Tibial nerve (tissue), 4 donors: Measurements from ENCODE around the gene EFNA5. TPM values are rescaled to one million over a fixed set of nuclear protein-coding genes. Genes with fewer than 3 reads are reported as not detected.

Experiments
- DNase-seq, 2 donors: peaks; one replicate each; pipeline ENCODE4 v3.0.0-alpha.2; 2019; ENCODE audit warnings: low spot score in 2 of 2
- H3K27ac ChIP-seq, 4 donors: fragments of 200-600 bp; sonication (generic) in 3 of 4; one replicate each; pipeline ENCODE4 v1.5.1; 2017 to 2019; ENCODE audit warnings: mild to moderate bottlenecking in 1 of 4
- H3K27me3 ChIP-seq, 2 donors: fragments of 200-600 bp; sonication (generic) in 1 of 2; one replicate each; pipeline versions ENCODE4 v1.5.1 to v1.6.0; 2017 to 2019
- H3K36me3 ChIP-seq, 3 donors: fragments of 200-600 bp; sonication (generic); one replicate each; pipeline ENCODE4 v1.5.1; 2018 to 2019
- H3K4me1 ChIP-seq, 4 donors: fragments of 200-600 bp; sonication (generic) in 3 of 4; one replicate each; pipeline ENCODE4 v1.5.1; 2017 to 2019
- H3K4me3 ChIP-seq, 4 donors: fragments of 200-600 bp; sonication (generic) in 3 of 4; one replicate each; pipeline ENCODE4 v1.5.1; 2017 to 2019; ENCODE audit warnings: mild to moderate bottlenecking in 1 of 4, moderate library complexity in 1 of 4
- H3K9me3 ChIP-seq, 4 donors: fragments of 200-600 bp; sonication (generic) in 3 of 4; one replicate each; pipeline ENCODE4 v1.5.1; 2017 to 2019
- EP300 ChIP-seq, 2 donors: sonication (generic); formaldehyde crosslinking; IDR thresholded peaks; one replicate each; pipeline ENCODE4 v1.6.1; 2017; ENCODE audit warnings: antibody characterized with exemption in 2 of 2, mild to moderate bottlenecking in 1 of 2
- POLR2A ChIP-seq, 2 donors: fragments of 450-650 bp; IDR thresholded peaks; one replicate each; pipeline ENCODE4 v1.6.1; 2017; ENCODE audit warnings: antibody characterized with exemption in 2 of 2, mild to moderate bottlenecking in 2 of 2, moderate library complexity in 2 of 2
- WGBS, 2 donors: methylation state at CpG; one replicate each; pipeline ENCODE4 v1.1.5; 2018; 5-methylcytosine and 5-hydroxymethylcytosine counted together
- total RNA-seq, 4 donors: library from RNA; depleted of rRNA; stranded (reverse); fragments of >200 nt; gene quantifications; one replicate each; pipeline ENCODE4 v1.1.0, GENCODE V29; 2016
- TF ChIP-seq, protein P1 (sequence below), 5 experiments: fragments of 200-600 bp in 3 of 5; fragments of 450-650 bp in 2 of 5; sonication (generic) in 3 of 5; IDR thresholded peaks; one replicate each; pipeline ENCODE4 v1.5.1; 2016 to 2019; ENCODE audit warnings: antibody characterized with exemption in 5 of 5, mild to moderate bottlenecking in 3 of 5, moderate library complexity in 2 of 5

Gene EFNA5
- total RNA-seq, 4 donors from 2014 or later = 6.3 to 10.2 (median 6.9) TPM

DNA sequence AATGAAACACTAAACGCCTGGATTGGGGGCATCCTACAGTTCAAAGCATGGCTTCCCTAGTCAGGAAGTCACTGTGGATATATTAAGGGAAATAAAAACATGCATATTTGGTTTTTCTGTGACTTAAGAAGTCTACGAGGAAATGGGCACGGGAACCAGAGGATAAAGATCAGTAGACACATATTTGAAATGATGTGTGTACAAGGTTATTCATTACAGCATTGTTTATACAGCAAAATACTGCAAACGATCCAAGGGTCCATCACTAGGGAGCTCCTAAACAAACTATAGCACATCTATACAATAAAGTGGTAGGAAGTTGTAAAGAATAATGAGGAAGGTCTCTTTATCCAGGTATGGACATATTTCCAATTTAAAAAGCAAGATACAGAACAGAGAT is 71.8 kb downstream of the EFNA5 start:
- no peak for DNase-seq
- TF ChIP-seq EP300 (IDR thresholded peaks at IDR 0.05) (no peak), POLR2A (IDR thresholded peaks at IDR 0.05) (no peak)
- TF ChIP-seq, protein P1, sequence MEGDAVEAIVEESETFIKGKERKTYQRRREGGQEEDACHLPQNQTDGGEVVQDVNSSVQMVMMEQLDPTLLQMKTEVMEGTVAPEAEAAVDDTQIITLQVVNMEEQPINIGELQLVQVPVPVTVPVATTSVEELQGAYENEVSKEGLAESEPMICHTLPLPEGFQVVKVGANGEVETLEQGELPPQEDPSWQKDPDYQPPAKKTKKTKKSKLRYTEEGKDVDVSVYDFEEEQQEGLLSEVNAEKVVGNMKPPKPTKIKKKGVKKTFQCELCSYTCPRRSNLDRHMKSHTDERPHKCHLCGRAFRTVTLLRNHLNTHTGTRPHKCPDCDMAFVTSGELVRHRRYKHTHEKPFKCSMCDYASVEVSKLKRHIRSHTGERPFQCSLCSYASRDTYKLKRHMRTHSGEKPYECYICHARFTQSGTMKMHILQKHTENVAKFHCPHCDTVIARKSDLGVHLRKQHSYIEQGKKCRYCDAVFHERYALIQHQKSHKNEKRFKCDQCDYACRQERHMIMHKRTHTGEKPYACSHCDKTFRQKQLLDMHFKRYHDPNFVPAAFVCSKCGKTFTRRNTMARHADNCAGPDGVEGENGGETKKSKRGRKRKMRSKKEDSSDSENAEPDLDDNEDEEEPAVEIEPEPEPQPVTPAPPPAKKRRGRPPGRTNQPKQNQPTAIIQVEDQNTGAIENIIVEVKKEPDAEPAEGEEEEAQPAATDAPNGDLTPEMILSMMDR (IDR thresholded peaks at IDR 0.05) = no peak
- no peaks in the 10 kb centered on the region for H3K36me3 ChIP-seq
- H3K4me1 ChIP-seq = peaks cover 0 to 16% (median 2%) of the 10 kb centered on the region in 4 donors
- H3K9me3 ChIP-seq = no peaks in the 10 kb centered on the region
- no peak overlapping the region for H3K4me3 ChIP-seq
- no peak overlapping the region for H3K27ac ChIP-seq
- no peaks in the 10 kb centered on the region for H3K27me3 ChIP-seq
- 63 to 64% methylated on average over 4 of the region's 4 CpGs for WGBS, 2 donors

DNA sequence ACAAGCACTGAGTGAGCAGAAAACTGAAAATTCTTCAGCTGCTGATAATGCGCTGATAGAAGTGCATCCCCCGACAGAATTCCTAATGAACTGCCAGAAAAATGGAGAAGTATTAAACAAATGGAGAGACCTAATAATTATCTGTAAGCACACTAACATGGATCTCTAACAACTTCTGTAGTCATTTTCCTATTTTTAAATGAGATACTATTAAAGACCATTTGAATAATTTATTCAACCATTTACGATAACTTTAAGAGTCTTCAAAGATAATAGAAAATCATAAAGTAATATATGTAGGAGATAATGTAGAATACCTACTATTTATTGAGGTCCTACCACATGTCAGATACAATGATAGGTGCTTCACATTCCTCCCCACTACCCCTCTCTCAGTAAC is 72.9 kb downstream of the EFNA5 start:
- Histone ChIP-seq H3K27ac (no peak overlapping the region), H3K9me3 (no peaks in the 10 kb centered on the region), H3K36me3 (no peaks in the 10 kb centered on the region), H3K4me3 (no peak overlapping the region), H3K4me1 (peaks cover 0 to 21% (median 3%) of the 10 kb centered on the region in 4 donors), H3K27me3 (no peaks in the 10 kb centered on the region)
- WGBS, 2 donors = 87 to 95% methylated on average over 3 of the region's 3 CpGs
- TF ChIP-seq EP300 (IDR thresholded peaks at IDR 0.05) = no peak
- TF ChIP-seq POLR2A (IDR thresholded peaks at IDR 0.05) = no peak
- TF ChIP-seq, protein P1 (IDR thresholded peaks at IDR 0.05) = no peak
- DNase-seq = no peak

DNA sequence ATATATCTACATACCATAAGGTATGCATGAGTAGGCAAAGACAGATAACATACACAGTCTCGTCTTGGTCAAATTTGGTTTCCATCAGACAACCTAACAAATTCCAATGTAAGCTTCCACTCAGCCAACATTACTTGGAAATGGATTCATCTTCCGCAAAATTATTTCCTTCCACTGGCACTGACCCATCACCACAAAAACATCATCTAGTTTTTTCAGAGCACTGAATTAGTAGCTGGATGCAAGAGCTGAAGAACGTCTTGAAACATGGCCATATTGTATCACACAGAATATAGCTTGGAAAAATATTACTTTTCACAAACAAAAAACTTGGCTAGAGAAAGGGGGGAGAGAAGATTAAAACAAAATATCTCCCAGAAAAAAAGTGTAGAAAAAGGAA is 73.5 kb downstream of the EFNA5 start:
- Histone ChIP-seq H3K4me3 (no peak overlapping the region), H3K36me3 (no peaks in the 10 kb centered on the region), H3K27ac (no peak overlapping the region), H3K4me1 (peaks cover 0 to 22% (median 3%) of the 10 kb centered on the region in 4 donors), H3K27me3 (no peaks in the 10 kb centered on the region), H3K9me3 (no peaks in the 10 kb centered on the region)
- WGBS, 2 donors = 62 to 71% methylated on average over 3 of the region's 3 CpGs
- TF ChIP-seq POLR2A (IDR thresholded peaks at IDR 0.05) (no peak), EP300 (IDR thresholded peaks at IDR 0.05) (no peak)
- TF ChIP-seq, protein P1 (IDR thresholded peaks at IDR 0.05) = no peak
- DNase-seq = no peak

DNA sequence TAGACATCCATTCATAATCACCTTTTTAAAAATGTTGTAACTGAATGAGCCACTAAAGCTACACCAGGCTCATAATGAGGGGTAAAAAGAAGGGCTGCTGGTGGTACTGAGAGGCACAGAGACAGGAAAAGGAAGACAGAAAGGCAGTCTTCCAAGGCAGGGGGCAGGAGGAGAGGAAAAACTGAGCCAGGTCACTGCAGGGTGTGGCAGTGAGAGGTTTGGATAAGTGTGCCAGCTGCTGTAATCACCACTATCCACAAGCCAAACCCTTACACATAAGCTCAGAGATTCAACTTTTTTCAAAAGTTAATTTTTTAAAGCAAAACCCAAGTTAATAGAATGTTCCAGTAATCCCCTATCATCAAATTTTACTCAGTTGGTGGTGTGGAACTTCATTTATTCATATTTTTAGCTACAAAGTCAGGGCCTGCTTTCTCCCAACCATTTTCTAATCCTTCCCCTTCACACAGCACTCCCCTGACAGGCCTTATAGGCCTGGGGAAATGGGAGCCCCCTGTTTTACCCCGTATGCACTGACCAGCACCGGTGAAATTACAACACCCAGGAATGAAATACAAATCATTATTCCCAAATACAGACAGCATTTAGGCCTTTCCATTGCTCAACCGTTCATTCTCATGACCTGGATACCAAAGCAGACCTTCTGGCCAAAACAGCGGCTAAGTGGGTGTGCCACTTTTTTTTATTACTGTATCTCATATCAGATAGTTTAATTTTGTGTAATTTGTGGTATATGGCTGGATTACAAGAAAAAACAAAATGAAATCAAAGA is 76.3 kb downstream of the EFNA5 start:
- no peaks in the 10 kb centered on the region for H3K9me3 ChIP-seq
- H3K36me3 ChIP-seq = no peaks in the 10 kb centered on the region
- 73 to 78% methylated on average over 4 of the region's 4 CpGs for WGBS, 2 donors
- H3K27ac ChIP-seq = peak overlapping the region in 3 of 4 donors; percentile 24 to 80 (median 71)
- H3K4me1 ChIP-seq = peaks cover 0 to 20% (median 3%) of the 10 kb centered on the region in 4 donors
- H3K4me3 ChIP-seq = no peak overlapping the region
- DNase-seq = peak in 1 of 2 donors; percentile 53
- H3K27me3 ChIP-seq = no peaks in the 10 kb centered on the region
- TF ChIP-seq POLR2A (IDR thresholded peaks at IDR 0.05) (no peak), EP300 (IDR thresholded peaks at IDR 0.05) (peak in 1 of 2 donors; percentile 74)

DNA sequence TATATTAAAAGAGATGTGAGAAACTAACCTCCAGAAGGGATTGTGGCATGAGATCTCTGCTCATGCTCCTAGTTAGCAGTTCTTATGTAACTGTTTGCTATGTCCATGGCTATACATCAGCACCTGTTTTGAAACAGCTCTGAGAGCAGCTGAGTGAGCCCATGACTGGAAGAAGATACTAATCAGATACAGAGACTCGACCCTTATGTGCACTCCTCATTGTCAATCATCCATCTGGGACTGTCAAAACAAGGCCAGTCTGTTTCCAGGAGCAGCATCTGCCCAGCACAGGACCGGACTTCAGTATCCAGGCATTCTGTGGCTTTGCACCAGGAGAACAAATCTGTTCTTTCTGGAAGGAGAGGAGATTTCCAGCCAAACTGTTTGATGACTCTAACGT is 77.7 kb downstream of the EFNA5 start:
- Histone ChIP-seq H3K4me1 (peaks cover 0 to 20% (median 3%) of the 10 kb centered on the region in 4 donors), H3K9me3 (no peaks in the 10 kb centered on the region), H3K36me3 (no peaks in the 10 kb centered on the region), H3K27ac (peak overlapping the region in 2 of 4 donors; percentile 54 to 80), H3K27me3 (no peaks in the 10 kb centered on the region), H3K4me3 (no peak overlapping the region)
- 41 to 50% methylated on average over 3 of the region's 3 CpGs for WGBS, 2 donors
- no peak for TF ChIP-seq EP300 (IDR thresholded peaks at IDR 0.05)
- TF ChIP-seq POLR2A (IDR thresholded peaks at IDR 0.05) = no peak
- TF ChIP-seq, protein P1 (IDR thresholded peaks at IDR 0.05) = no peak
- DNase-seq = no peak
